Measurements from ENCODE around the gene RD3L. TPM values are rescaled to one million over a fixed set of nuclear protein-coding genes. Genes with fewer than 3 reads are reported as not detected.

RD3L gene
- total and polyA plus RNA-seq, 4 donors = not detected

DNA sequence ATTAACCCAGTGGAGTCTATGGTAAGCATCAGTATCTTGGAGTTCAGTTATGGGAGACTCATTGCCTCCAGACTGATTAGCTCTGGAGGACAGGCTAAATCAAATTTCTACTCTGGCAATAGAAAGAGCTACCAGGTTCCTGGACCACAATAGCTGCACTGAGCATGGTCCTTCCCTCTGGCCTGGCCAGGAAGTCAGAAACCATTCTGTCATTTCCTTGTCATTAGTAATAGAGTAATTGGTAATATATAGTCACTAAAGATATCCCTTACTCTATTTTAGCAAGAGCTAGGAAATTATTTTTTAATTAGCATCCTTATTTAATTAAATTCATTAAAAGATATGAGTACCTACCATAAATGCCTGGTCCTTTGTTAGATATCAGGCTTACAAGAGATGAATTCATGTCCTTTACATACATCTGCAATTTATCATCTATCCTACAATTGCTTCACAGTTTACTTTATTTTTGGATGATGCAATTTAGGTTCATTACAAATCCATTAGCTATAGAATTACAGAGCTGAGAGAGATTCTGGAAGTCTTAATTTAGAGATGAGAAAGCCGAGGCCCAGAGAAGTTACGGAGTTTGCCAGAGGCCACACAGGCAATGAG, 37.7 kb downstream of the RD3L start:
- H3K27me3 ChIP-seq (ENCODE audit: control insufficient read depth in 1 of 2, insufficient read depth in 2 of 2, low read length in 1 of 2) = no peaks in the 10 kb centered on the region
- DNase-seq = no peak
- no peaks in the 10 kb centered on the region for H3K4me1 ChIP-seq (ENCODE audit: control insufficient read depth in 1 of 2, insufficient read depth in 2 of 2, low read length in 2 of 2)
- 89 to 96% methylated on average over 2 of the region's 2 CpGs for WGBS, 2 donors
- H3K36me3 ChIP-seq (ENCODE audit: control insufficient read depth in 1 of 2, insufficient read depth in 2 of 2, low read length in 1 of 2) = no peaks in the 10 kb centered on the region
- H3K9me3 ChIP-seq (ENCODE audit: control insufficient read depth, low read length) = no peaks in the 10 kb centered on the region
- no peak overlapping the region for H3K4me3 ChIP-seq (ENCODE audit: low read length in 2 of 2)
- H3K27ac ChIP-seq (ENCODE audit: low read depth in 1 of 2, low read length in 2 of 2) = no peak overlapping the region
- ATAC-seq (ENCODE audit: low FRiP score) = no peak
- intact Hi-C loops (cut with DNase I) = no loop called here

DNA sequence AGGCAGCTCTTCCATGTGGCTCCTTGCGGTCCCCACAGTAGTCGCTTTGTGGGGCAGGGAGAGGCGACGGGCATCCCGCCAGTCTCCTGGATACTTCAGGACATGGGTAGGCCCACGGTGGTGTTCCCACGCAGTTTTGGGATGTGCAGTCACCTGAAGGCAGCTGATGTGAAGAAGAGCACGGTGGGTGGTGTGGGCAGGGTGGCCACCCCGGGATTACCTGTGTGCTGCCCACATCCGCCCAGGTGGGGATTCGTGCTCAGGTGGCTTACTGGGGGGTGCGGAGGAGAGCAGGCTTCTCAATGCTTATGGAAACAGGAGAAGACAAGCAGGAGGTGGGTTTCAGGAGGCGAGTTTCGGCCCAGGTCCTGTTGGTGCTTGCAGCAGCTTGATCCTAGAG, 42.5 kb downstream of the RD3L start:
- no peaks in the 10 kb centered on the region for H3K27me3 ChIP-seq (ENCODE audit: control insufficient read depth in 1 of 2, insufficient read depth in 2 of 2, low read length in 1 of 2)
- DNase-seq (peak in 1 of 2 donors; percentile 40), ATAC-seq (ENCODE audit: low FRiP score) (no peak)
- H3K4me1 ChIP-seq (ENCODE audit: control insufficient read depth in 1 of 2, insufficient read depth in 2 of 2, low read length in 2 of 2) = no peaks in the 10 kb centered on the region
- intact Hi-C loops (cut with DNase I) = no loop called here
- 92 to 94% methylated on average over 14 of the region's 14 CpGs for WGBS, 2 donors
- H3K4me3 ChIP-seq (ENCODE audit: low read length in 2 of 2) = no peak overlapping the region
- H3K27ac ChIP-seq (ENCODE audit: low read depth in 1 of 2, low read length in 2 of 2) = no peak overlapping the region
- no peaks in the 10 kb centered on the region for H3K36me3 ChIP-seq (ENCODE audit: control insufficient read depth in 1 of 2, insufficient read depth in 2 of 2, low read length in 1 of 2)
- no peaks in the 10 kb centered on the region for H3K9me3 ChIP-seq (ENCODE audit: control insufficient read depth, low read length)

DNA sequence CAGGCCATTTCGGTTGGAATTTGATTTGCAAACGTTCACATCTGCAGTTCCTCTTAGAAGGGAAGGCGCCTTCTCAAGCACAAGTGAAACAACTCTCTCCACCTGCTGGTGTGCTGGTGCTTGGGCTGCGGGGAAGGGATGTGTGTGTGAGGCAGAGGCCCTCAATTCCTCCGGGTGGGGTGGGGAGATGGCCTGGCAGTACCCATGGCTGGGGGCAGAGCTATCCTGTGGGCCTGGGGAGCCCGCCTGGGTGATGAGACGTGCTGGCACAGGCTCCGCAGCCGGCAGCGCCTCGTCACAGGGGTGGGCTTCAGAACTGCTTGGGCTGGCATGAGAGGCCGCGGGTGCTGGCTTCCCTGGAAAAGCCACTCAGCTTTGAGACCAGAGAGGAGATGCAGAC, 43.0 kb downstream of the RD3L start:
- ATAC-seq (ENCODE audit: low FRiP score) (no peak), DNase-seq (peak in 1 of 2 donors; percentile 30)
- Histone ChIP-seq H3K4me3 (ENCODE audit: low read length in 2 of 2) (no peak overlapping the region), H3K27me3 (ENCODE audit: control insufficient read depth in 1 of 2, insufficient read depth in 2 of 2, low read length in 1 of 2) (no peaks in the 10 kb centered on the region), H3K9me3 (ENCODE audit: control insufficient read depth, low read length) (no peaks in the 10 kb centered on the region), H3K27ac (ENCODE audit: low read depth in 1 of 2, low read length in 2 of 2) (no peak overlapping the region), H3K4me1 (ENCODE audit: control insufficient read depth in 1 of 2, insufficient read depth in 2 of 2, low read length in 2 of 2) (no peaks in the 10 kb centered on the region), H3K36me3 (ENCODE audit: control insufficient read depth in 1 of 2, insufficient read depth in 2 of 2, low read length in 1 of 2) (no peaks in the 10 kb centered on the region)
- 77% methylated on average over 13 of the region's 13 CpGs for WGBS, 2 donors
- intact Hi-C loops (cut with DNase I) = no loop called here

DNA sequence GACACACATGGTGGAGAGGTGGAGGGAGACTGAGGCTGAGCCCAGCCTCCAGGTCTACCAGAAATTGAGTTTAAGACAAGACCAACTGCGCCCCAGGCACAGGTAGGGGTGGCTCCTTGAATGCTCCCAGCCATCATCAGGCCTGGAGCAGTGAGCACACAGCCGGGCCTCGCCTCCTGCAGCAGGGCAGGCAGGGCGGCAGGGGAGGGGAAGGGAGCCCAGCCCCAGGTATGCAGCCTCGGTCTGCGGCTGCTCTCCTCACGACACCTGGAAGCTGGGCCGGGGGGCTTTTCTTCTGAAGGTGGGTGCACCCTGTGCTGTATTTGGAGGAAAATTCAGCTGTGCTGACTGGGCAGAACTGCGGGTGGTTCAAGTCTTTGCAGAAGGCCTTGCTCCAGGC, 43.6 kb downstream of the RD3L start:
- H3K36me3 ChIP-seq (ENCODE audit: control insufficient read depth in 1 of 2, insufficient read depth in 2 of 2, low read length in 1 of 2) = no peaks in the 10 kb centered on the region
- no peak overlapping the region for H3K27ac ChIP-seq (ENCODE audit: low read depth in 1 of 2, low read length in 2 of 2)
- ATAC-seq (ENCODE audit: low FRiP score) (no peak), DNase-seq (peak in 1 of 2 donors; percentile 29)
- no peaks in the 10 kb centered on the region for H3K27me3 ChIP-seq (ENCODE audit: control insufficient read depth in 1 of 2, insufficient read depth in 2 of 2, low read length in 1 of 2)
- no peaks in the 10 kb centered on the region for H3K9me3 ChIP-seq (ENCODE audit: control insufficient read depth, low read length)
- no peaks in the 10 kb centered on the region for H3K4me1 ChIP-seq (ENCODE audit: control insufficient read depth in 1 of 2, insufficient read depth in 2 of 2, low read length in 2 of 2)
- H3K4me3 ChIP-seq (ENCODE audit: low read length in 2 of 2) = no peak overlapping the region
- intact Hi-C loops (cut with DNase I) = no loop called here
- WGBS, 2 donors = 88 to 90% methylated on average over 9 of the region's 9 CpGs

DNA sequence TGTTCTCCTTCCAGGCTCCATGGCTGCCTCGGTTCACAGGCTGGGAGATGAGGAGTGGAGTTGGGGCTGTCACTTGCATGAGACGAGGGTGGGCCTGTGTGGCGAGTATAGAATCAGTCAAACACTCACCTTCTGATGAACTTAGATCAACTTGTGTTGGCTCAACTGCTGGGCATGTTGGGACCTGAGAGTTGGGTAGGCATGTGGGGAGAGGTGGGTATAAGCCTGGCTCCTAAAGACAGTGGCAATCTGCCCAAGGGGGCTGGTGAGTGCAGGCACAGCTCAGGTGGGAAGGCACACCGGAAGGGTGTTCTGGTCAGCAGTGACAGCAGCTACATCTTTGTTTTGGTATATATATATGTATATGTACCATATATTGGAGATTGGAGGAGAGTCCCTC, 44.1 kb downstream of the RD3L start:
- Histone ChIP-seq H3K4me3 (ENCODE audit: low read length in 2 of 2) (no peak overlapping the region), H3K9me3 (ENCODE audit: control insufficient read depth, low read length) (no peaks in the 10 kb centered on the region), H3K27ac (ENCODE audit: low read depth in 1 of 2, low read length in 2 of 2) (no peak overlapping the region), H3K4me1 (ENCODE audit: control insufficient read depth in 1 of 2, insufficient read depth in 2 of 2, low read length in 2 of 2) (no peaks in the 10 kb centered on the region), H3K27me3 (ENCODE audit: control insufficient read depth in 1 of 2, insufficient read depth in 2 of 2, low read length in 1 of 2) (no peaks in the 10 kb centered on the region), H3K36me3 (ENCODE audit: control insufficient read depth in 1 of 2, insufficient read depth in 2 of 2, low read length in 1 of 2) (no peaks in the 10 kb centered on the region)
- ATAC-seq (ENCODE audit: low FRiP score) = no peak
- intact Hi-C loops (cut with DNase I) = no loop called here
- WGBS, 2 donors = 96 to 98% methylated on average over 4 of the region's 4 CpGs
- peak in 1 of 2 donors; percentile 16 for DNase-seq

DNA sequence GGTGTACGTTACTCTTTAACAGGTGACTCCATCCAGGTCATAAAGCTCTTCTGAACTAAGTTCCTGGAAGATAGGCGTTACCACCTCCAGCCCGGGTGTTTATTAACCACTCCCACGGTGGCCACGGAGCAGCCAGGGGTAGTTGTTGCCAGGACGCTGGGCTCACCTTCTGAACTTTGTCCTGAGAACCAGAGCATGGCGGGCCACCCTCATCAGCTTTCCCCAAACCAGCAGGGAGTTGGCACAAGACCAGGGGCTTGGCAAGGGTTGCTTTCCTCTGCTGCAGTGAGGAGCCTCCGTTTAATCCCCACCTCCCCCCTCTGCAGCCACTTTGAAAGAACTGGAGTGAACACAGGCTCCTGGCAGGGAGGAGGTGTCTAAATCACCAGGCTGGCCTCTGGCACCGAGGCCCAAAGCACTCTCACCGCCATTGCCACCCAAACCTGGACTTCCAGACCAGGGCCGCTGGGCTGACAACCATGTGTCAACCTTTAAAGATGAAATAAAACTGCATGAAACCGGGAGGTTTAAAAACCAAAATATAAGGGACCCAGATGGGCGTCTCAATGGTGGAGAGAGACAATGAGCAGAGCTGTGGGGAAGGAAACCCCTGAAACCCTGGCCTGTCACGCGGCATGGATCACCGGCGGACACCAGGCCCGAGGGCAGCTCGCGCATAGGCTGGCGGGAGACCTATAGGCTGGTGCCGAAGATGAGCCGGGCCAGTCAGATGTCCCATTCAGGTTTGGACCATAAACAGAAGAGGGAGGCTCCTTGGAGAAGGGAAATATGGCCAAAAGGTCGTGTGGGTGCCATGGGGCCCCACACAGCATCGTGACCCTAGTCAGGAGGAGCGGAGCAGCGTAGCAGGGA, 45.0 kb downstream of the RD3L start:
- Histone ChIP-seq H3K4me1 (ENCODE audit: control insufficient read depth in 1 of 2, insufficient read depth in 2 of 2, low read length in 2 of 2) (no peaks in the 10 kb centered on the region), H3K27me3 (ENCODE audit: control insufficient read depth in 1 of 2, insufficient read depth in 2 of 2, low read length in 1 of 2) (no peaks in the 10 kb centered on the region), H3K9me3 (ENCODE audit: control insufficient read depth, low read length) (no peaks in the 10 kb centered on the region), H3K36me3 (ENCODE audit: control insufficient read depth in 1 of 2, insufficient read depth in 2 of 2, low read length in 1 of 2) (no peaks in the 10 kb centered on the region), H3K27ac (ENCODE audit: low read depth in 1 of 2, low read length in 2 of 2) (no peak overlapping the region), H3K4me3 (ENCODE audit: low read length in 2 of 2) (no peak overlapping the region)
- WGBS, 2 donors = 79 to 80% methylated on average over 27 of the region's 27 CpGs
- intact Hi-C loops (cut with DNase I) = no loop called here
- ATAC-seq (ENCODE audit: low FRiP score) (no peak), DNase-seq (no peak)

DNA sequence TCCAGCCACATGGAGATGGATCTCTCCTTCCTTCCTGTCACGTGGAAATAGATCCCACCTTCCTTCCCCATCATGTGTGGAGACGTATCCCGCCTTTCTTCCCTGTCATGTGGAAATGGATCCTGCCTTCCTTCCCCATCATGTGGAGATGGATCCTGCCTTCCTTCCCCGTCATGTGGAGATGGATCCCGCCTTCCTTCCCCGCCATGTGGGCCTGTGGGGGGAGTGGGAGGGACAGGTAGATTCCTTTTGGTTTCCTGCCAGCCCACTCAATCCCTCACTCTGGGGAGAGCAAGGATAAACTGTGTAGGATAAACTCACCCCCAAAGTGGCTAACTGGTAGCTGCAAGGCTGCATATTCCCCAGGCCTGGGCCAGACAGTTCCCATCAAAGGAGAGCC, 45.8 kb downstream of the RD3L start:
- Histone ChIP-seq H3K9me3 (ENCODE audit: control insufficient read depth, low read length) (no peaks in the 10 kb centered on the region), H3K27ac (ENCODE audit: low read depth in 1 of 2, low read length in 2 of 2) (no peak overlapping the region), H3K4me1 (ENCODE audit: control insufficient read depth in 1 of 2, insufficient read depth in 2 of 2, low read length in 2 of 2) (no peaks in the 10 kb centered on the region), H3K36me3 (ENCODE audit: control insufficient read depth in 1 of 2, insufficient read depth in 2 of 2, low read length in 1 of 2) (no peaks in the 10 kb centered on the region), H3K27me3 (ENCODE audit: control insufficient read depth in 1 of 2, insufficient read depth in 2 of 2, low read length in 1 of 2) (no peaks in the 10 kb centered on the region), H3K4me3 (ENCODE audit: low read length in 2 of 2) (no peak overlapping the region)
- DNase-seq (peak in 1 of 2 donors; percentile 38), ATAC-seq (ENCODE audit: low FRiP score) (no peak)
- intact Hi-C loops (cut with DNase I) = no loop called here
- 75 to 76% methylated on average over 6 of the region's 6 CpGs for WGBS, 2 donors

DNA sequence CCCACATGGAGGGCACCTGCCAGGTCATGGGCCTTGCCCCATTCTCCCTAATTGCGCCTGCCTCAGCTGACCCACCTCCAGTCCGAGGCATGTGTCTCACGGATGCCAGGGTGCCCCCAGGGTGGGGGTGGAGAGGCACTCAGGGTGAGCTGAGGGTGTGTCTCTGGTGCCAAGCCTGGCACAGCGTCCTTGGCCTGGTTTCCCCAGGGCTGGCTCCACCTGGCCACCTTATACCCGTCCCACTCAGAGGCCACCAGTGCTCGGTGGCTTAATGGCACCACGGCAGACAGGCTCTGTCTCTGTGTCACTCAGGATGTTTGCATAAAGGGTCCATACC, 47.6 kb downstream of the RD3L start:
- WGBS, 2 donors = 81 to 92% methylated on average over 7 of the region's 7 CpGs
- ATAC-seq (ENCODE audit: low FRiP score) (no peak), DNase-seq (peak in 1 of 2 donors; percentile 43)
- H3K4me1 ChIP-seq (ENCODE audit: control insufficient read depth in 1 of 2, insufficient read depth in 2 of 2, low read length in 2 of 2) = no peaks in the 10 kb centered on the region
- H3K36me3 ChIP-seq (ENCODE audit: control insufficient read depth in 1 of 2, insufficient read depth in 2 of 2, low read length in 1 of 2) = no peaks in the 10 kb centered on the region
- H3K4me3 ChIP-seq (ENCODE audit: low read length in 2 of 2) = no peak overlapping the region
- no peak overlapping the region for H3K27ac ChIP-seq (ENCODE audit: low read depth in 1 of 2, low read length in 2 of 2)
- intact Hi-C loops (cut with DNase I) = no loop called here
- no peaks in the 10 kb centered on the region for H3K27me3 ChIP-seq (ENCODE audit: control insufficient read depth in 1 of 2, insufficient read depth in 2 of 2, low read length in 1 of 2)
- no peaks in the 10 kb centered on the region for H3K9me3 ChIP-seq (ENCODE audit: control insufficient read depth, low read length)
